Neural progenitor cell (in vitro differentiated cells): ENCODE measurements around the gene BMP7.

Experiments used
- CTCF ChIP-seq: fragments of 200-600 bp; sonication (generic); IDR thresholded peaks from 2 replicates; pipeline ENCODE4 v1.5.1; 2017; ENCODE audit warnings: antibody characterized with exemption, mild to moderate bottlenecking
- EZH2phosphoT487 ChIP-seq: fragments of 200-600 bp; sonication (generic); IDR thresholded peaks from 2 replicates; pipeline ENCODE4 v1.6.1; 2017; ENCODE audit warnings: antibody characterized with exemption

DNA sequence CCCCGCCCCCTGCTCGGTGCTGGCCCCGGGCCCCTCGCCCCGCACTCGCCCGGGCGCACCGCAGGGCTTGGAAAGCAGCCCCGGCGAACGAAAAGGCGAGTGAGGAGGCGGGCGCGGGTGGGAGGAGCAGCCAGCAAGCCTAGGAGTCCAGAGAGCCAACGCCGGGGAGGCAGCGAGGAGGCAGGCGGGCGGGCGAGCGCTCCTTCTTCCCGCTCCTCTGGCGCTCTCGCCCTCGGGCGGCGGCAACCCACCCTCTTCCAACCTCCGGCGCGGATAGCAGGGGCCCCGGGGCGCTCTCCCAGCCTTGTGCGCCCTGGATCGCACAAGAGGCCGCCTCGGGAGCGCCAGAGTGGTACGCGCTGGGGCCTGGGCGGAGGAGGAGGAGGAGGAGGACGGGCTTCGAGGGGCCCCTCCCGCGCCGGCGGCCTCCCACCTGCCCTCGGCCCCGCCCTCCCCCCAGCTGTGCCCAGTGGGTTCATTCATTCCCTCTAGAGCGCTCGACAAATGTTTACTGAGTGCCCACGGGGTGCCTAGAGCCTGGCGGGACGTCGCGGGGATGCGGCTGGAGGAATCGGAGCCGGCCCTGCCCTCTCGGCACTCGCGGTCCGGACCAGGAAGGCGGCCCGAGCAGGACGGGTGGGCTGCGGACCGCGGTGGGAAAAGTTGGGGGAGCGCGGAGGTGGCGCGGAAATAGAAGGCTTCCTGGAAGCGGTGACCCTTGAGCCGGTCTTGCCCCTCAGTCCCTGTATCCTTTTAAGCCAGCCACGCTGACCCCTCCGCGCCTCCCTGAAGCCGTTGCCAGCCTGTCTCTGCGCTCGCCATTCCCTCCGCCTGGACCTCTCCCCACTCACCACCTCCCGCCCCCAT lies at the start of gene BMP7:
- TF ChIP-seq CTCF = no peak
- TF ChIP-seq EZH2phosphoT487 = no peak
